HCT116 (cell line): Measurements from ENCODE around the gene COL5A2. TPM values are rescaled to one million over a fixed set of nuclear protein-coding genes. Genes with fewer than 3 reads are reported as not detected.

ENCODE experiments used
- ATAC-seq: fragments of 200-7000 bp; cut with Tn5 transposase; 2 replicates; pipeline ENCODE4 v1.9.1; 2020; ENCODE audit warnings: mild to moderate bottlenecking, moderate library complexity
- BruUV-seq: library from RNA; stranded (reverse); fragments of 400-500 nt; replicated peaks from 2 replicates; lab custom pipeline; 2021; lab: Mats Ljungman, UMichigan
- CTCF ChIA-PET: fragments of 300-600 bp; sonication (Branson Sonifier 250); formaldehyde crosslinking; loops from one replicate; lab custom pipeline; 2021; ENCODE audit warnings: antibody characterized with exemption; lab: Charles Lee
- POLR2A ChIA-PET: fragments of 300-600, 350-600 bp; sonication (Branson Sonifier 250); formaldehyde crosslinking; loops from one replicate; lab custom pipeline; 2021; ENCODE audit warnings: antibody characterized with exemption; lab: Charles Lee
- RAD21 ChIA-PET, 2 experiments: fragments of 300-600 bp; sonication (Branson Sonifier 250); formaldehyde crosslinking; loops; one replicate each; lab custom pipeline; 2023; ENCODE audit warnings: low total read pairs in 2 of 2; ENCODE audit not compliant: uncharacterized antibody in 2 of 2, unreplicated experiment in 2 of 2, low non-redundant PET in 1 of 2; lab: Charles Lee
- DNase-seq: peaks from one replicate; pipeline ENCODE4 v3.0.0-alpha.2; 2010; ENCODE audit warnings: low read depth, low spot score
- H2AFZ ChIP-seq: fragments of 200-600 bp; shearing (Covaris generic), sonication (generic); 2 replicates; pipeline ENCODE4 v1.6.1; 2017; ENCODE audit warnings: low read depth, mixed run types, mixed read lengths, antibody characterized with exemption, low read length; ENCODE audit not compliant: poor library complexity, severe bottlenecking
- H3K27ac ChIP-seq: 2 replicates; pipeline ENCODE4 v1.5.1; 2012; ENCODE audit warnings: low read depth, low read length
- H3K27me3 ChIP-seq: fragments of 200-600 bp; sonication (generic); 2 replicates; pipeline ENCODE4 v1.6.1; 2016; ENCODE audit warnings: mixed run types, low read length, mixed read lengths; ENCODE audit not compliant: insufficient read depth
- H3K36me3 ChIP-seq, 2 experiments: fragments of 200-500 bp in 1 of 2; fragments of 200-600 bp in 1 of 2; sonication (Bioruptor generic) in 1 of 2; sonication (generic) in 1 of 2; 2 replicates each; pipeline versions ENCODE4 v1.5.1 to v1.6.1; 2014 to 2016; ENCODE audit warnings: low read length in 2 of 2, inconsistent platforms in 1 of 2, mixed read lengths in 1 of 2, mixed run types in 1 of 2; ENCODE audit not compliant: insufficient read depth in 2 of 2, control insufficient read depth in 1 of 2
- H3K4me1 ChIP-seq, 2 experiments: fragments of 200-600 bp in 1 of 2; sonication (generic) in 1 of 2; 2 replicates each; pipeline versions ENCODE4 v1.5.1 to v1.6.1; 2012 to 2017; ENCODE audit warnings: low read length in 2 of 2, inconsistent platforms in 1 of 2, mild to moderate bottlenecking in 1 of 2, mixed read lengths in 1 of 2, mixed run types in 1 of 2, moderate library complexity in 1 of 2; ENCODE audit not compliant: insufficient read depth in 2 of 2, control insufficient read depth in 1 of 2
- H3K4me2 ChIP-seq: fragments of 200-600 bp; sonication (generic); 2 replicates; pipeline ENCODE4 v1.6.1; 2017; ENCODE audit warnings: mixed run types, low read length, mixed read lengths
- H3K4me3 ChIP-seq, 2 experiments: fragments of 200-600 bp in 1 of 2; sonication (generic) in 1 of 2; replicated peaks in 1 of 2; 2 replicates each; pipeline ENCODE4 v1.5.1; 2011 to 2016; ENCODE audit warnings: low read length in 2 of 2, control low read depth in 1 of 2, low read depth in 1 of 2, mild to moderate bottlenecking in 1 of 2, mixed read lengths in 1 of 2, mixed run types in 1 of 2
- H3K79me2 ChIP-seq: fragments of 200-600 bp; sonication (generic); 2 replicates; pipeline ENCODE4 v1.6.1; 2017; ENCODE audit warnings: mild to moderate bottlenecking, mixed run types, low read length, moderate library complexity, mixed read lengths; ENCODE audit not compliant: insufficient read depth
- H3K9ac ChIP-seq: fragments of 200-600 bp; sonication (generic); 2 replicates; pipeline ENCODE4 v1.6.1; 2016; ENCODE audit warnings: low read length, mixed read lengths
- H3K9me2 ChIP-seq: fragments of 200-600 bp; sonication (generic), shearing (Covaris generic); 2 replicates; pipeline ENCODE4 v1.6.1; 2017; ENCODE audit warnings: mixed run types, mild to moderate bottlenecking, moderate library complexity; ENCODE audit not compliant: insufficient read depth
- H3K9me3 ChIP-seq, 2 experiments: fragments of 200-500 bp in 1 of 2; fragments of 200-600 bp in 1 of 2; sonication (Bioruptor generic) in 1 of 2; sonication (generic) in 1 of 2; 2 replicates each; pipeline ENCODE4 v1.6.1; 2014 to 2017; ENCODE audit warnings: low read length in 2 of 2, mixed read lengths in 2 of 2, inconsistent platforms in 1 of 2, low read depth in 1 of 2, mild to moderate bottlenecking in 1 of 2, mixed run types in 1 of 2, moderate library complexity in 1 of 2; ENCODE audit not compliant: control insufficient read depth in 1 of 2, insufficient read depth in 1 of 2
- H4K20me1 ChIP-seq: fragments of 200-600 bp; sonication (generic), shearing (Covaris generic); 2 replicates; pipeline ENCODE4 v1.6.1; 2017; ENCODE audit warnings: mixed run types, mild to moderate bottlenecking, moderate library complexity; ENCODE audit not compliant: insufficient read depth
- CBX3 ChIP-seq: IDR thresholded peaks from 2 replicates; pipeline ENCODE4 v1.6.1; 2012; ENCODE audit warnings: low read depth
- CTCF ChIP-seq, 3 experiments: fragments of 200-600 bp in 1 of 3; sonication (generic) in 1 of 3; IDR thresholded peaks in 2 of 3; conservative IDR thresholded peaks in 1 of 3; 2 replicates each; pipeline ENCODE4 v1.5.1; 2012 to 2017; ENCODE audit warnings: low read depth in 2 of 3, low read length in 2 of 3, antibody characterized with exemption in 1 of 3, borderline replicate concordance in 1 of 3, control low read depth in 1 of 3, mild to moderate bottlenecking in 1 of 3, mixed read lengths in 1 of 3, mixed run types in 1 of 3, moderate library complexity in 1 of 3; ENCODE audit not compliant: insufficient read depth in 1 of 3
- ELF1 ChIP-seq: IDR thresholded peaks from 2 replicates; pipeline ENCODE4 v1.6.1; 2012; ENCODE audit warnings: low read depth, borderline replicate concordance
- EZH2 ChIP-seq: fragments of 200-600 bp; sonication (generic); IDR thresholded peaks from 2 replicates; pipeline ENCODE4 v1.6.1; 2017; ENCODE audit warnings: antibody characterized with exemption, mixed run types
- EZH2phosphoT487 ChIP-seq: fragments of 200-600 bp; IDR thresholded peaks from 2 replicates; pipeline ENCODE4 v1.6.1; 2018; ENCODE audit warnings: antibody characterized with exemption, borderline replicate concordance
- FOSL1 ChIP-seq: IDR thresholded peaks from 2 replicates; pipeline ENCODE4 v1.6.1; 2012; ENCODE audit warnings: low read depth
- JUND ChIP-seq: IDR thresholded peaks from 2 replicates; pipeline ENCODE4 v1.6.1; 2012
- POLR2A ChIP-seq: IDR thresholded peaks from 2 replicates; pipeline ENCODE4 v1.7.0; 2011; ENCODE audit warnings: borderline replicate concordance; ENCODE audit not compliant: insufficient read depth, insufficient read length; ENCODE audit errors: extremely low read depth
- RAD21 ChIP-seq: IDR thresholded peaks from 2 replicates; pipeline ENCODE4 v1.6.1; 2012; ENCODE audit warnings: low read depth, mild to moderate bottlenecking
- SP1 ChIP-seq: IDR thresholded peaks from 2 replicates; pipeline ENCODE4 v1.6.1; 2012; ENCODE audit warnings: low read depth
- SRF ChIP-seq: IDR thresholded peaks from 2 replicates; pipeline ENCODE4 v1.6.1; 2012; ENCODE audit warnings: low read depth
- ZBTB33 ChIP-seq: IDR thresholded peaks from 2 replicates; pipeline ENCODE4 v1.6.1; 2011; ENCODE audit warnings: mild to moderate bottlenecking, low read length, moderate library complexity; ENCODE audit not compliant: insufficient replicate concordance; ENCODE audit errors: extremely low read depth
- ZNF274 ChIP-seq: fragments of 200-500 bp; sonication (Bioruptor generic); IDR thresholded peaks from 2 replicates; pipeline ENCODE4 v1.6.1; 2014; ENCODE audit warnings: mild to moderate bottlenecking, low read depth, low read length, inconsistent platforms
- intact Hi-C: fragments of 100-400 bp; cut with micrococcal nuclease; formaldehyde crosslinking; loops from 2 replicates; pipeline ENCODE4 v1.10.0; 2022
- total RNA-seq: library from RNA; stranded (reverse); gene quantifications from one replicate; pipeline ENCODE4 v1.2.1, GENCODE V29; 2021; ENCODE audit not compliant: unreplicated experiment
- TF ChIP-seq, protein P1 (sequence below): IDR thresholded peaks from 2 replicates; pipeline ENCODE4 v1.6.1; 2012

COL5A2 gene
- total RNA-seq, 1 experiment from 2014 or later: 2.3 TPM

GRCh38 chr2:189192766-189193165 lies 13.2 kb upstream of the COL5A2 start:
- TF ChIP-seq FOSL1 (no peak), ZBTB33 (no peak), CBX3 (no peak), ZNF274 (no peak)
- Histone ChIP-seq H2AFZ (no peak overlapping the region), H3K4me1 (no peaks in the 10 kb centered on the region), H3K9me2 (no peaks in the 10 kb centered on the region), H3K27me3 (no peaks in the 10 kb centered on the region), H3K9me3 (no peaks in the 10 kb centered on the region), H3K27ac (no peak overlapping the region), H3K4me2 (no peak overlapping the region), H3K36me3 (no peaks in the 10 kb centered on the region), H3K4me3 (no peak overlapping the region), H3K79me2 (no peaks in the 10 kb centered on the region), H4K20me1 (no peaks in the 10 kb centered on the region), H3K9ac (no peak overlapping the region)
- no peak for DNase-seq
- ChIA-PET RAD21 (no interaction called here), POLR2A (no interaction called here), CTCF (interaction anchor here (1.9 kb wide), 1 partner anchor 15 kb away, joined by 9 read pairs; no protein-coding TSS in a partner anchor)
- intact Hi-C loops: no loop called here
- ATAC-seq: no peak
- no TSS peak for BruUV-seq

DNA sequence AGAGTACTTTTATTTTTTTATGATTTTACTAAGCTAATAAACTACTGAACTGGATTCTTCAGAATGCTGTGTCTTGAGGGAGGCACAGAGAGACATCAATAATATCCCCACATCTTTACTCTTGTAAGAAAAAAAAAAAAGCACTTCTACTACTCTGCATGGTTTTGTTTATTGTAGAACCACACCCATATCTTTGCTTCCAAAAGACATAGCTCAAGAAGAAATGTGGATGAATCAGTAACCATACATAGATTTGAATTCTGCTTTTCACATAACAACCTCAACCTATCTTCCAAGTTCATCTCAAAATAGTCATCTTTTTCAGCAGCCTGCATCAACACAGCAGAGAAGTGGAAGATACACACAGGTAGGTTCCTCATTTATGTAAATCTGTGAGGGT lies 12.2 kb upstream of the COL5A2 start:
- Histone ChIP-seq H3K27me3 (no peaks in the 10 kb centered on the region), H3K9me2 (no peaks in the 10 kb centered on the region), H3K36me3 (no peaks in the 10 kb centered on the region), H3K4me1 (no peaks in the 10 kb centered on the region), H3K79me2 (no peaks in the 10 kb centered on the region), H3K9me3 (no peaks in the 10 kb centered on the region), H3K27ac (no peak overlapping the region), H4K20me1 (no peaks in the 10 kb centered on the region), H3K4me3 (no peak overlapping the region), H2AFZ (no peak overlapping the region), H3K9ac (no peak overlapping the region), H3K4me2 (no peak overlapping the region)
- ChIA-PET POLR2A (no interaction called here), RAD21 (no interaction called here), CTCF (interaction anchor here (1.9 kb wide), 1 partner anchor 14 kb away, joined by 9 read pairs; no protein-coding TSS in a partner anchor)
- DNase-seq (no peak), ATAC-seq (no peak)
- BruUV-seq: no TSS peak
- intact Hi-C loops: no loop called here
- TF ChIP-seq ZBTB33 (no peak), SRF (no peak), FOSL1 (no peak), SP1 (no peak), JUND (no peak), ELF1 (no peak), CTCF (IDR thresholded peaks at IDR 0.05 in 2 of 3, conservative IDR thresholded peaks at IDR 0.05 in 1 of 3; ENCODE audit: borderline replicate concordance in 1 of 3, insufficient read depth in 1 of 3, low read depth in 2 of 3, low read length in 2 of 3) (no peak), EZH2phosphoT487 (no peak), POLR2A (no peak), CBX3 (no peak), EZH2 (no peak), RAD21 (no peak)
- TF ChIP-seq, protein P1, sequence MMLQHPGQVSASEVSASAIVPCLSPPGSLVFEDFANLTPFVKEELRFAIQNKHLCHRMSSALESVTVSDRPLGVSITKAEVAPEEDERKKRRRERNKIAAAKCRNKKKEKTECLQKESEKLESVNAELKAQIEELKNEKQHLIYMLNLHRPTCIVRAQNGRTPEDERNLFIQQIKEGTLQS: no peak
